Ureter (tissue), 1 donor: Measurements from ENCODE around the gene ARID4B. TPM values are rescaled to one million over a fixed set of nuclear protein-coding genes. Genes with fewer than 3 reads are reported as not detected.

Experiments
- DNase-seq: peaks from one replicate; pipeline ENCODE4 v3.0.0-alpha.2; 2020; ENCODE audit warnings: low spot score
- total RNA-seq: library from RNA; stranded (reverse); gene quantifications from one replicate; pipeline ENCODE4 v1.2.4, GENCODE V29; 2023
- donor health status: DM: yes; HTN: yes; CAD: no.

ARID4B gene
- total RNA-seq, 1 donor from 2014 or later, result 52.9 TPM

- peak; percentile 97 for DNase-seq
Measured at GRCh38 chr1:235128456-235129328, 199.3 kb downstream of the ARID4B start, which contains the start of gene TOMM20. Gene TOMM20, minus strand, starts transcription at chr1:235128837. Its CDS starts 122 bp downstream, at chr1:235128715.

GRCh38 chr1:235127732-235128455 is 200.1 kb downstream of the ARID4B start:
- DNase-seq, result no peak

GRCh38 chr1:235127203-235127602 is 200.8 kb downstream of the ARID4B start:
- no peak for DNase-seq

GRCh38 chr1:235124665-235125064 is 203.3 kb downstream of the ARID4B start:
- DNase-seq, result no peak

GRCh38 chr1:235124111-235124510 is 203.9 kb downstream of the ARID4B start:
- DNase-seq, result no peak

GRCh38 chr1:235122348-235122747 is 205.6 kb downstream of the ARID4B start:
- no peak for DNase-seq

Other genes starting within 250 kb of the ARID4B start
- 104 TPM for gene TOMM20, start 199.3 kb downstream of the ARID4B start, total RNA-seq
- gene RBM34, start 166.9 kb downstream of the ARID4B start, total RNA-seq, result 67.0 TPM
- 40.7 TPM for gene GGPS1, start 391 bp upstream of the ARID4B start, total RNA-seq
- 30.7 TPM for gene TBCE, start 39.2 kb upstream of the ARID4B start, total RNA-seq
- gene B3GALNT2, start 176.3 kb upstream of the ARID4B start, total RNA-seq, result 28.8 TPM